ENCODE measurements around the gene DYNC2I2.
A peak's percentile ranks its signal among the peaks of the same experiment; 100 is the strongest.
"Not testable (repeated sequence)": the region's sequence is repeated elsewhere in the genome, so short reads cannot be mapped to it uniquely, and the experiment has no call there.

The DYNC2I2 gene

DNA sequence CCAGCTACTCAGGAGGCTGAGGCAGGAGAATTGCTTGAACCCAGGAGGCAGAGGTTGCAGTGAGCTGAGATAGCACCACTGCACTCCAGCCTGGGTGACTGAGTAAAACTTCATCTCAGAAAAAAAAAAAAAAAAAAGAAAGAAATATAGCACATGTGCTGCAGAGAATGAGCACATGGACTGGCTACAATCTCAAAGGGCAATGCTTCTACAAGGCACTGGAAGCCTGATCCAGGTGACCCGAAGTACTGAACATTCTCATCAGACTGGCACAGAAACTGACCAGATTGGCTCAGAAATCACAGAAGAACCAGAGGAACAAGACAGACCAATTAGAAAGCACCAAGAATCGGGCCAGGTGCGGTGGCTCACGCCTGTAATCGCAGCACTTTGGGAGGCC, 4.8 kb downstream of the DYNC2I2 start:
- no peak overlapping the region for H3K4me3 ChIP-seq (ENCODE audit: low read depth, low read length)
- DNase-seq (ENCODE audit: low read depth), result no peak
- TF ChIP-seq MYC (IDR thresholded peaks at IDR 0.05; ENCODE audit: low read depth, low read length), result no peak
- TF ChIP-seq, protein P1, sequence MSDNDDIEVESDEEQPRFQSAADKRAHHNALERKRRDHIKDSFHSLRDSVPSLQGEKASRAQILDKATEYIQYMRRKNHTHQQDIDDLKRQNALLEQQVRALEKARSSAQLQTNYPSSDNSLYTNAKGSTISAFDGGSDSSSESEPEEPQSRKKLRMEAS (IDR thresholded peaks at IDR 0.05; ENCODE audit: low read depth, low read length), result peak; percentile 55; the same call in 1 of the 2 replicates

- TF ChIP-seq CTCF (IDR thresholded peaks at IDR 0.05; ENCODE audit: low read depth, low read length), result peak; percentile 2
- DNase-seq (ENCODE audit: low read depth), result peak; percentile 50
- not testable (repeated sequence) for H3K4me3 ChIP-seq (ENCODE audit: low read depth, low read length)
Observed at GRCh38 chr9:128648206-128648605, 8.4 kb downstream of the DYNC2I2 start.

GRCh38 chr9:128643519-128644300, 12.9 kb downstream of the DYNC2I2 start:
- TF ChIP-seq, protein P1 (IDR thresholded peaks at IDR 0.05; ENCODE audit: low read depth, low read length), result 0 out of 2 replicates have a peak, but pooled peaks have one; percentile 18
- TF ChIP-seq MYC (IDR thresholded peaks at IDR 0.05; ENCODE audit: low read depth, low read length) (no peak), POLR2A (IDR thresholded peaks at IDR 0.05; ENCODE audit: extremely low read depth, insufficient read length) (no peak), CTCF (IDR thresholded peaks at IDR 0.05; ENCODE audit: low read depth, low read length) (no peak)
- peak; percentile 76 for DNase-seq (ENCODE audit: low read depth)
- no peak overlapping the region for H3K4me3 ChIP-seq (ENCODE audit: low read depth, low read length)

- H3K4me3 ChIP-seq (ENCODE audit: low read depth, low read length), result no peak overlapping the region
- DNase-seq (ENCODE audit: low read depth), result no peak
- TF ChIP-seq MYC (IDR thresholded peaks at IDR 0.05; ENCODE audit: low read depth, low read length) (no peak), CTCF (IDR thresholded peaks at IDR 0.05; ENCODE audit: low read depth, low read length) (no peak), POLR2A (IDR thresholded peaks at IDR 0.05; ENCODE audit: extremely low read depth, insufficient read length) (no peak)
- TF ChIP-seq, protein P1 (IDR thresholded peaks at IDR 0.05; ENCODE audit: low read depth, low read length), result no peak
Observed at GRCh38 chr9:128642675-128643245, 13.9 kb downstream of the DYNC2I2 start.

DNA sequence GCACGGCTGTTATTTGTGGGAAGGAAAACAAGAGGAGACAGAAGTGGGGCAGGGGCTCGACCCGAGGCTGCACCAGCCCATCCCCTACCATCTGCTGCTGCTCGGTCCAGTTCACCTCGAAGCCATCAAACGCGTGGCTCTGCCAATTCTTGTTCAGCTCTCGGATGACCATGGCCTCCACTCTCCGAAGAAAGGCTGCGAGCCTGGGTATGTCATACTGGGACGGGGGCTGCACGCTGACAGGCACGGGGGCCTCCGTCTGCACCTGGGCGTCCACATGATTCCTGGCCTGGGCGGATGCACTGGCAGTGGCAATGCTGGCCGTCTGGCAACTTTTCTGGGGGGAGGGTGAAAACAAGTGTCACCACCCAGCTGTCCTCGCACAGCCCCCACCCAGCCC, 16.0 kb downstream of the DYNC2I2 start:
- no peak overlapping the region for H3K4me3 ChIP-seq (ENCODE audit: low read depth, low read length)
- no peak for DNase-seq (ENCODE audit: low read depth)
- TF ChIP-seq POLR2A (IDR thresholded peaks at IDR 0.05; ENCODE audit: extremely low read depth, insufficient read length) (no peak), CTCF (IDR thresholded peaks at IDR 0.05; ENCODE audit: low read depth, low read length) (no peak)

GRCh38 chr9:128638580-128638979, 18.1 kb downstream of the DYNC2I2 start:
- no peak for DNase-seq (ENCODE audit: low read depth)
- TF ChIP-seq MYC (IDR thresholded peaks at IDR 0.05; ENCODE audit: low read depth, low read length) (no peak), CTCF (IDR thresholded peaks at IDR 0.05; ENCODE audit: low read depth, low read length) (no peak)
- no peak overlapping the region for H3K4me3 ChIP-seq (ENCODE audit: low read depth, low read length)
